ENCODE data around the gene CWC27. TPM values are rescaled to one million over a fixed set of nuclear protein-coding genes. Genes with fewer than 3 reads are reported as not detected.
A peak's percentile ranks its signal among the peaks of the same experiment; 100 is the strongest.

The CWC27 gene
- total and polyA plus RNA-seq, 2 donors from 2014 or later = 16.5 to 17.3 TPM

- no peak overlapping the region for H3K9ac ChIP-seq (ENCODE audit: low read length in 3 of 3)
- H3K27me3 ChIP-seq (ENCODE audit: control insufficient read depth, insufficient read depth, low read length) = no peaks in the 10 kb centered on the region
- no peak overlapping the region for H3K4me3 ChIP-seq (ENCODE audit: low read length in 3 of 3)
- FAIRE-seq = no peak
- H3K4me1 ChIP-seq (ENCODE audit: control insufficient read depth in 2 of 3, insufficient read depth in 2 of 3, low read depth in 1 of 3, low read length in 3 of 3) = no peaks in the 10 kb centered on the region
- no peak for TF ChIP-seq CTCF (IDR thresholded peaks at IDR 0.05; ENCODE audit: borderline replicate concordance, extremely low read depth, insufficient read depth)
- H3K27ac ChIP-seq (ENCODE audit: low read depth in 2 of 2, low read length in 2 of 2) = no peak overlapping the region
- H3K36me3 ChIP-seq (ENCODE audit: control insufficient read depth in 2 of 3, insufficient read depth in 3 of 3, low read length in 3 of 3) = peaks cover 0 to 2% (median 0%) of the 10 kb centered on the region in 3 donors
- no peak for DNase-seq
- intact Hi-C loops (cut with DNase I) = no loop called here
- H3K9me3 ChIP-seq (ENCODE audit: control insufficient read depth in 2 of 3, insufficient read depth in 1 of 3, low read length in 3 of 3) = no peaks in the 10 kb centered on the region
These were observed 209.8 kb downstream of the CWC27 start for GRCh38 chr5:64978546-64978945.

GRCh38 chr5:64979531-64979930, 210.8 kb downstream of the CWC27 start:
- no peak overlapping the region for H3K4me3 ChIP-seq (ENCODE audit: low read length in 3 of 3)
- no peak overlapping the region for H3K9ac ChIP-seq (ENCODE audit: low read length in 3 of 3)
- FAIRE-seq = no peak
- intact Hi-C loops (cut with DNase I) = no loop called here
- H3K4me1 ChIP-seq (ENCODE audit: control insufficient read depth in 2 of 3, insufficient read depth in 2 of 3, low read depth in 1 of 3, low read length in 3 of 3) = no peaks in the 10 kb centered on the region
- peaks cover 0 to 2% (median 0%) of the 10 kb centered on the region in 3 donors for H3K36me3 ChIP-seq (ENCODE audit: control insufficient read depth in 2 of 3, insufficient read depth in 3 of 3, low read length in 3 of 3)
- H3K27me3 ChIP-seq (ENCODE audit: control insufficient read depth, insufficient read depth, low read length) = no peaks in the 10 kb centered on the region
- H3K9me3 ChIP-seq (ENCODE audit: control insufficient read depth in 2 of 3, insufficient read depth in 1 of 3, low read length in 3 of 3) = no peaks in the 10 kb centered on the region
- no peak for TF ChIP-seq CTCF (IDR thresholded peaks at IDR 0.05; ENCODE audit: borderline replicate concordance, extremely low read depth, insufficient read depth)
- no peak overlapping the region for H3K27ac ChIP-seq (ENCODE audit: low read depth in 2 of 2, low read length in 2 of 2)
- peak in 2 of 5 donors; percentile 38 to 46 for DNase-seq

- Histone ChIP-seq H3K9ac (ENCODE audit: low read length in 3 of 3) (no peak overlapping the region), H3K27ac (ENCODE audit: low read depth in 2 of 2, low read length in 2 of 2) (no peak overlapping the region), H3K27me3 (ENCODE audit: control insufficient read depth, insufficient read depth, low read length) (no peaks in the 10 kb centered on the region), H3K9me3 (ENCODE audit: control insufficient read depth in 2 of 3, insufficient read depth in 1 of 3, low read length in 3 of 3) (no peaks in the 10 kb centered on the region), H3K4me3 (ENCODE audit: low read length in 3 of 3) (no peak overlapping the region), H3K4me1 (ENCODE audit: control insufficient read depth in 2 of 3, insufficient read depth in 2 of 3, low read depth in 1 of 3, low read length in 3 of 3) (no peaks in the 10 kb centered on the region), H3K36me3 (ENCODE audit: control insufficient read depth in 2 of 3, insufficient read depth in 3 of 3, low read length in 3 of 3) (peaks cover 0 to 2% (median 0%) of the 10 kb centered on the region in 3 donors)
- TF ChIP-seq CTCF (IDR thresholded peaks at IDR 0.05; ENCODE audit: borderline replicate concordance, extremely low read depth, insufficient read depth) = no peak
- FAIRE-seq = no peak
- intact Hi-C loops (cut with DNase I) = no loop called here
- no peak for DNase-seq
These were observed 211.4 kb downstream of the CWC27 start for GRCh38 chr5:64980176-64980575.

GRCh38 chr5:64987768-64988167, 219.0 kb downstream of the CWC27 start:
- Histone ChIP-seq H3K9me3 (ENCODE audit: control insufficient read depth in 2 of 3, insufficient read depth in 1 of 3, low read length in 3 of 3) (no peaks in the 10 kb centered on the region), H3K4me3 (ENCODE audit: low read length in 3 of 3) (no peak overlapping the region), H3K27me3 (ENCODE audit: control insufficient read depth, insufficient read depth, low read length) (no peaks in the 10 kb centered on the region), H3K9ac (ENCODE audit: low read length in 3 of 3) (no peak overlapping the region), H3K4me1 (ENCODE audit: control insufficient read depth in 2 of 3, insufficient read depth in 2 of 3, low read depth in 1 of 3, low read length in 3 of 3) (peaks cover 0 to 5% (median 0%) of the 10 kb centered on the region in 3 donors), H3K27ac (ENCODE audit: low read depth in 2 of 2, low read length in 2 of 2) (no peak overlapping the region), H3K36me3 (ENCODE audit: control insufficient read depth in 2 of 3, insufficient read depth in 3 of 3, low read length in 3 of 3) (no peaks in the 10 kb centered on the region)
- intact Hi-C loops (cut with DNase I) = no loop called here
- FAIRE-seq (no peak), DNase-seq (no peak)
- no peak for TF ChIP-seq CTCF (IDR thresholded peaks at IDR 0.05; ENCODE audit: borderline replicate concordance, extremely low read depth, insufficient read depth)

Measured in kidney (tissue), 14 donors.